Fibroblast of skin of abdomen (primary cell): Measurements from ENCODE around the gene CWC27.
A peak's percentile ranks its signal among the peaks of the same experiment; 100 is the strongest.
"Not testable (repeated sequence)": the region's sequence is repeated elsewhere in the genome, so short reads cannot be mapped to it uniquely, and the experiment has no call there.

Experiments
- DNase-seq: peaks from one replicate; pipeline ENCODE4 v3.0.0-alpha.2; 2013

Gene CWC27

GRCh38 chr5:64925123-64925522, 156.4 kb downstream of the CWC27 start:
- DNase-seq = no peak

GRCh38 chr5:64929833-64930232, 161.1 kb downstream of the CWC27 start:
- no peak for DNase-seq

GRCh38 chr5:64930672-64931318, 162.1 kb downstream of the CWC27 start:
- DNase-seq = no peak

GRCh38 chr5:64939422-64939771, 170.7 kb downstream of the CWC27 start:
- not testable (repeated sequence) for DNase-seq

- DNase-seq = no peak
These were observed 171.2 kb downstream of the CWC27 start for GRCh38 chr5:64939772-64940510.

GRCh38 chr5:64942460-64942859, 173.7 kb downstream of the CWC27 start:
- DNase-seq = no peak

- DNase-seq = no peak
These were observed 176.1 kb downstream of the CWC27 start for GRCh38 chr5:64944868-64945267.

GRCh38 chr5:64947031-64947430, 178.3 kb downstream of the CWC27 start:
- peak; percentile 76 for DNase-seq

- DNase-seq = peak; percentile 24
These were observed 179.1 kb downstream of the CWC27 start for GRCh38 chr5:64947801-64948200.

- DNase-seq = no peak
These were observed 180.6 kb downstream of the CWC27 start for GRCh38 chr5:64949331-64949730.

GRCh38 chr5:64952951-64953673, 184.4 kb downstream of the CWC27 start:
- no peak for DNase-seq

- no peak for DNase-seq
These were observed 185.8 kb downstream of the CWC27 start for GRCh38 chr5:64954518-64954917.

- peak; percentile 57 for DNase-seq
These were observed 190.1 kb downstream of the CWC27 start for GRCh38 chr5:64958757-64959391.

GRCh38 chr5:64963278-64963677, 194.5 kb downstream of the CWC27 start:
- no peak for DNase-seq

GRCh38 chr5:64968591-64969110, 199.9 kb downstream of the CWC27 start:
- DNase-seq = no peak

- DNase-seq = no peak
These were observed 200.8 kb downstream of the CWC27 start for GRCh38 chr5:64969578-64969977.

- DNase-seq = peak; percentile 38
These were observed 202.8 kb downstream of the CWC27 start for GRCh38 chr5:64971513-64971912.

GRCh38 chr5:64971990-64972389, 203.3 kb downstream of the CWC27 start:
- DNase-seq = no peak

GRCh38 chr5:64972591-64972990, 203.9 kb downstream of the CWC27 start:
- peak; percentile 32 for DNase-seq

- DNase-seq = no peak
These were observed 204.5 kb downstream of the CWC27 start for GRCh38 chr5:64973215-64973614.

- peak; percentile 27 for DNase-seq
These were observed 209.0 kb downstream of the CWC27 start for GRCh38 chr5:64977779-64978178.

GRCh38 chr5:64978546-64978945, 209.8 kb downstream of the CWC27 start:
- DNase-seq = peak; percentile 6

- DNase-seq = no peak
These were observed 210.8 kb downstream of the CWC27 start for GRCh38 chr5:64979531-64979930.
